ENCODE results near the gene HTR7. TPM values are rescaled to one million over a fixed set of nuclear protein-coding genes. Genes with fewer than 3 reads are reported as not detected.
A peak's percentile ranks its signal among the peaks of the same experiment; 100 is the strongest.
"Not testable (repeated sequence)": the region's sequence is repeated elsewhere in the genome, so short reads cannot be mapped to it uniquely, and the experiment has no call there.

HTR7 gene
- 0.89 and 1.2 TPM in 2 replicates for total RNA-seq (2014; rRNA removed; shearing (Covaris generic))
- polyA plus RNA-seq (2016; fragmentation: Nextera tagmentation; extraction: Ambion mirVana): 0.53 and 0.65 TPM in 2 replicates

- TF ChIP-seq EZH2 (IDR thresholded peaks at IDR 0.05; ENCODE audit: insufficient read depth, poor library complexity, severe bottlenecking) (no peak), EZH2phosphoT487 (IDR thresholded peaks at IDR 0.05; ENCODE audit: insufficient read depth, low read depth) (no peak)
- DNase-seq: peak; percentile 79
- no peaks in the 10 kb centered on the region for H3K79me2 ChIP-seq (ENCODE audit: insufficient read depth)
- peak within 1 kb of the TSS; percentile 78 for H3K9ac ChIP-seq
- H4K20me1 ChIP-seq (ENCODE audit: insufficient read depth): no peaks in the 10 kb centered on the region
- H3F3A ChIP-seq (ENCODE audit: insufficient read depth): peaks cover 18% of the 10 kb centered on the region
- WGBS, 2 experiments (ENCODE audit: low coverage in 1 of 2, low lambda C conversion rate in 2 of 2, missing lambda C conversion rate in 2 of 2): 1 to 2% methylated on average over 53 to 76 of the region's 104 CpGs
- H3K4me2 ChIP-seq (ENCODE audit: unreplicated experiment): peak within 1 kb of the TSS; percentile 90
- in situ Hi-C loops (cut with MboI): loop anchor here (10.0 kb wide), 2 partner anchors 113 to 1063 kb away; no protein-coding TSS in a partner anchor
- H3K4me3 ChIP-seq: peak within 1 kb of the TSS; percentile 80
- H3K27me3 ChIP-seq (replicated peaks; ENCODE audit: insufficient read depth): 0 out of 2 replicates have a peak, but pooled peaks cover 2% of the 10 kb centered on the region
- peaks cover 21% of the 10 kb centered on the region for H3K4me1 ChIP-seq (ENCODE audit: insufficient read depth)
- H3K27ac ChIP-seq: peak within 1 kb of the TSS; percentile 48
- H3K9me3 ChIP-seq (ENCODE audit: low read depth): no peaks in the 10 kb centered on the region
- no peaks in the 10 kb centered on the region for H3K9me2 ChIP-seq (ENCODE audit: insufficient read depth)
- H3K36me3 ChIP-seq (ENCODE audit: low read depth): no peaks in the 10 kb centered on the region
- peak within 1 kb of the TSS; percentile 98 for H2AFZ ChIP-seq
Measured at GRCh38 chr10:90857635-90858460, at the start of gene HTR7. Gene HTR7, minus strand, starts transcription at chr10:90858039. Its CDS starts 368 bp downstream, at chr10:90857671.

GRCh38 chr10:90906596-90906995 lies 48.8 kb upstream of the HTR7 start:
- Histone ChIP-seq H3K27me3 (replicated peaks; ENCODE audit: insufficient read depth) (no peaks in the 10 kb centered on the region), H3K4me3 (no peak overlapping the region), H3K27ac (no peak overlapping the region), H3K4me2 (ENCODE audit: unreplicated experiment) (no peak overlapping the region), H3K9ac (no peak overlapping the region), H3K36me3 (ENCODE audit: low read depth) (no peaks in the 10 kb centered on the region), H2AFZ (no peak overlapping the region), H3K79me2 (ENCODE audit: insufficient read depth) (no peaks in the 10 kb centered on the region), H4K20me1 (ENCODE audit: insufficient read depth) (no peaks in the 10 kb centered on the region), H3K9me3 (ENCODE audit: low read depth) (no peaks in the 10 kb centered on the region), H3K9me2 (ENCODE audit: insufficient read depth) (no peaks in the 10 kb centered on the region), H3F3A (ENCODE audit: insufficient read depth) (no peaks in the 10 kb centered on the region), H3K4me1 (ENCODE audit: insufficient read depth) (peaks cover under 1% of the 10 kb centered on the region; the same call in 1 of the 2 replicates)
- in situ Hi-C loops (cut with MboI): loop anchor here (10.0 kb wide), 1 partner anchor 338 kb away; no protein-coding TSS in a partner anchor
- DNase-seq: no peak
- TF ChIP-seq EZH2phosphoT487 (IDR thresholded peaks at IDR 0.05; ENCODE audit: insufficient read depth, low read depth): no peak
- TF ChIP-seq EZH2 (IDR thresholded peaks at IDR 0.05; ENCODE audit: insufficient read depth, poor library complexity, severe bottlenecking): no peak
- WGBS, 2 experiments (ENCODE audit: low coverage in 1 of 2, low lambda C conversion rate in 2 of 2, missing lambda C conversion rate in 2 of 2): 46 to 50% methylated on average over 1 of the region's 1 CpG

- Histone ChIP-seq H3K4me2 (ENCODE audit: unreplicated experiment) (no peak overlapping the region), H3K9ac (no peak overlapping the region), H3K36me3 (ENCODE audit: low read depth) (no peaks in the 10 kb centered on the region), H3K27me3 (replicated peaks; ENCODE audit: insufficient read depth) (no peaks in the 10 kb centered on the region), H4K20me1 (ENCODE audit: insufficient read depth) (no peaks in the 10 kb centered on the region), H3K9me3 (ENCODE audit: low read depth) (no peaks in the 10 kb centered on the region), H3K27ac (no peak overlapping the region), H3K79me2 (ENCODE audit: insufficient read depth) (no peaks in the 10 kb centered on the region), H3F3A (ENCODE audit: insufficient read depth) (no peaks in the 10 kb centered on the region), H3K9me2 (ENCODE audit: insufficient read depth) (no peaks in the 10 kb centered on the region), H3K4me1 (ENCODE audit: insufficient read depth) (no peaks in the 10 kb centered on the region), H3K4me3 (no peak overlapping the region), H2AFZ (no peak overlapping the region)
- no peak for TF ChIP-seq EZH2 (IDR thresholded peaks at IDR 0.05; ENCODE audit: insufficient read depth, poor library complexity, severe bottlenecking)
- TF ChIP-seq EZH2phosphoT487 (IDR thresholded peaks at IDR 0.05; ENCODE audit: insufficient read depth, low read depth): no peak
- WGBS, 2 experiments (ENCODE audit: low coverage in 1 of 2, low lambda C conversion rate in 2 of 2, missing lambda C conversion rate in 2 of 2): 71 to 73% methylated on average over 1 of the region's 1 CpG
- no peak for DNase-seq
- in situ Hi-C loops (cut with MboI): loop anchor here (10.0 kb wide), 1 partner anchor 339 kb away; no protein-coding TSS in a partner anchor
Measured at GRCh38 chr10:90905925-90906324, 48.1 kb upstream of the HTR7 start.

GRCh38 chr10:90896916-90897315 lies 39.1 kb upstream of the HTR7 start:
- not testable (repeated sequence) for H3K9me3 ChIP-seq (ENCODE audit: low read depth); H3K4me3 ChIP-seq; H3K27ac ChIP-seq; H3K9ac ChIP-seq; H3K4me1 ChIP-seq (ENCODE audit: insufficient read depth); H3K4me2 ChIP-seq (ENCODE audit: unreplicated experiment); H3K27me3 ChIP-seq (replicated peaks; ENCODE audit: insufficient read depth); H2AFZ ChIP-seq; H4K20me1 ChIP-seq (ENCODE audit: insufficient read depth); H3F3A ChIP-seq (ENCODE audit: insufficient read depth); DNase-seq; H3K9me2 ChIP-seq (ENCODE audit: insufficient read depth); H3K79me2 ChIP-seq (ENCODE audit: insufficient read depth)
- peaks cover 37% of the 10 kb centered on the region for H3K36me3 ChIP-seq (ENCODE audit: low read depth)
- in situ Hi-C loops (cut with MboI): loop anchor here (25.0 kb wide), 1 partner anchor 1015 kb away; the partner anchor contains the start of genes BTAF1 and FGFBP3
- WGBS, 2 experiments (ENCODE audit: low coverage in 1 of 2, low lambda C conversion rate in 2 of 2, missing lambda C conversion rate in 2 of 2): 97 to 98% methylated on average over 2 of the region's 2 CpGs
